HCT116 (cell line): ENCODE data around the gene CCDC158. TPM values are rescaled to one million over a fixed set of nuclear protein-coding genes. Genes with fewer than 3 reads are reported as not detected.

Experiments used
- ATAC-seq: fragments of 200-7000 bp; cut with Tn5 transposase; 2 replicates; pipeline ENCODE4 v1.9.1; 2020; ENCODE audit warnings: mild to moderate bottlenecking, moderate library complexity
- BruUV-seq: library from RNA; stranded (reverse); fragments of 400-500 nt; replicated peaks from 2 replicates; lab custom pipeline; 2021; lab: Mats Ljungman, UMichigan
- CTCF ChIA-PET: fragments of 300-600 bp; sonication (Branson Sonifier 250); formaldehyde crosslinking; loops from one replicate; lab custom pipeline; 2021; ENCODE audit warnings: antibody characterized with exemption; lab: Charles Lee
- POLR2A ChIA-PET: fragments of 300-600, 350-600 bp; sonication (Branson Sonifier 250); formaldehyde crosslinking; loops from one replicate; lab custom pipeline; 2021; ENCODE audit warnings: antibody characterized with exemption; lab: Charles Lee
- RAD21 ChIA-PET, 2 experiments: fragments of 300-600 bp; sonication (Branson Sonifier 250); formaldehyde crosslinking; loops; one replicate each; lab custom pipeline; 2023; ENCODE audit warnings: low total read pairs in 2 of 2; ENCODE audit not compliant: uncharacterized antibody in 2 of 2, unreplicated experiment in 2 of 2, low non-redundant PET in 1 of 2; lab: Charles Lee
- DNase-seq: peaks from one replicate; pipeline ENCODE4 v3.0.0-alpha.2; 2010; ENCODE audit warnings: low read depth, low spot score
- H2AFZ ChIP-seq: fragments of 200-600 bp; shearing (Covaris generic), sonication (generic); 2 replicates; pipeline ENCODE4 v1.6.1; 2017; ENCODE audit warnings: low read depth, mixed run types, mixed read lengths, antibody characterized with exemption, low read length; ENCODE audit not compliant: poor library complexity, severe bottlenecking
- H3K27ac ChIP-seq: 2 replicates; pipeline ENCODE4 v1.5.1; 2012; ENCODE audit warnings: low read depth, low read length
- H3K27me3 ChIP-seq: fragments of 200-600 bp; sonication (generic); 2 replicates; pipeline ENCODE4 v1.6.1; 2016; ENCODE audit warnings: mixed run types, low read length, mixed read lengths; ENCODE audit not compliant: insufficient read depth
- H3K36me3 ChIP-seq, 2 experiments: fragments of 200-500 bp in 1 of 2; fragments of 200-600 bp in 1 of 2; sonication (Bioruptor generic) in 1 of 2; sonication (generic) in 1 of 2; 2 replicates each; pipeline versions ENCODE4 v1.5.1 to v1.6.1; 2014 to 2016; ENCODE audit warnings: low read length in 2 of 2, inconsistent platforms in 1 of 2, mixed read lengths in 1 of 2, mixed run types in 1 of 2; ENCODE audit not compliant: insufficient read depth in 2 of 2, control insufficient read depth in 1 of 2
- H3K4me1 ChIP-seq, 2 experiments: fragments of 200-600 bp in 1 of 2; sonication (generic) in 1 of 2; 2 replicates each; pipeline versions ENCODE4 v1.5.1 to v1.6.1; 2012 to 2017; ENCODE audit warnings: low read length in 2 of 2, inconsistent platforms in 1 of 2, mild to moderate bottlenecking in 1 of 2, mixed read lengths in 1 of 2, mixed run types in 1 of 2, moderate library complexity in 1 of 2; ENCODE audit not compliant: insufficient read depth in 2 of 2, control insufficient read depth in 1 of 2
- H3K4me2 ChIP-seq: fragments of 200-600 bp; sonication (generic); 2 replicates; pipeline ENCODE4 v1.6.1; 2017; ENCODE audit warnings: mixed run types, low read length, mixed read lengths
- H3K4me3 ChIP-seq, 2 experiments: fragments of 200-600 bp in 1 of 2; sonication (generic) in 1 of 2; replicated peaks in 1 of 2; 2 replicates each; pipeline ENCODE4 v1.5.1; 2011 to 2016; ENCODE audit warnings: low read length in 2 of 2, control low read depth in 1 of 2, low read depth in 1 of 2, mild to moderate bottlenecking in 1 of 2, mixed read lengths in 1 of 2, mixed run types in 1 of 2
- H3K79me2 ChIP-seq: fragments of 200-600 bp; sonication (generic); 2 replicates; pipeline ENCODE4 v1.6.1; 2017; ENCODE audit warnings: mild to moderate bottlenecking, mixed run types, low read length, moderate library complexity, mixed read lengths; ENCODE audit not compliant: insufficient read depth
- H3K9ac ChIP-seq: fragments of 200-600 bp; sonication (generic); 2 replicates; pipeline ENCODE4 v1.6.1; 2016; ENCODE audit warnings: low read length, mixed read lengths
- H3K9me2 ChIP-seq: fragments of 200-600 bp; sonication (generic), shearing (Covaris generic); 2 replicates; pipeline ENCODE4 v1.6.1; 2017; ENCODE audit warnings: mixed run types, mild to moderate bottlenecking, moderate library complexity; ENCODE audit not compliant: insufficient read depth
- H3K9me3 ChIP-seq, 2 experiments: fragments of 200-500 bp in 1 of 2; fragments of 200-600 bp in 1 of 2; sonication (Bioruptor generic) in 1 of 2; sonication (generic) in 1 of 2; 2 replicates each; pipeline ENCODE4 v1.6.1; 2014 to 2017; ENCODE audit warnings: low read length in 2 of 2, mixed read lengths in 2 of 2, inconsistent platforms in 1 of 2, low read depth in 1 of 2, mild to moderate bottlenecking in 1 of 2, mixed run types in 1 of 2, moderate library complexity in 1 of 2; ENCODE audit not compliant: control insufficient read depth in 1 of 2, insufficient read depth in 1 of 2
- H4K20me1 ChIP-seq: fragments of 200-600 bp; sonication (generic), shearing (Covaris generic); 2 replicates; pipeline ENCODE4 v1.6.1; 2017; ENCODE audit warnings: mixed run types, mild to moderate bottlenecking, moderate library complexity; ENCODE audit not compliant: insufficient read depth
- CBX3 ChIP-seq: IDR thresholded peaks from 2 replicates; pipeline ENCODE4 v1.6.1; 2012; ENCODE audit warnings: low read depth
- CEBPB ChIP-seq: IDR thresholded peaks from 2 replicates; pipeline ENCODE4 v1.6.1; 2012; ENCODE audit warnings: low read depth
- CTCF ChIP-seq, 3 experiments: fragments of 200-600 bp in 1 of 3; sonication (generic) in 1 of 3; IDR thresholded peaks in 2 of 3; conservative IDR thresholded peaks in 1 of 3; 2 replicates each; pipeline ENCODE4 v1.5.1; 2012 to 2017; ENCODE audit warnings: low read depth in 2 of 3, low read length in 2 of 3, antibody characterized with exemption in 1 of 3, borderline replicate concordance in 1 of 3, control low read depth in 1 of 3, mild to moderate bottlenecking in 1 of 3, mixed read lengths in 1 of 3, mixed run types in 1 of 3, moderate library complexity in 1 of 3; ENCODE audit not compliant: insufficient read depth in 1 of 3
- ELF1 ChIP-seq: IDR thresholded peaks from 2 replicates; pipeline ENCODE4 v1.6.1; 2012; ENCODE audit warnings: low read depth, borderline replicate concordance
- EZH2 ChIP-seq: fragments of 200-600 bp; sonication (generic); IDR thresholded peaks from 2 replicates; pipeline ENCODE4 v1.6.1; 2017; ENCODE audit warnings: antibody characterized with exemption, mixed run types
- EZH2phosphoT487 ChIP-seq: fragments of 200-600 bp; IDR thresholded peaks from 2 replicates; pipeline ENCODE4 v1.6.1; 2018; ENCODE audit warnings: antibody characterized with exemption, borderline replicate concordance
- FOSL1 ChIP-seq: IDR thresholded peaks from 2 replicates; pipeline ENCODE4 v1.6.1; 2012; ENCODE audit warnings: low read depth
- JUND ChIP-seq: IDR thresholded peaks from 2 replicates; pipeline ENCODE4 v1.6.1; 2012
- MAX ChIP-seq: IDR thresholded peaks from 2 replicates; pipeline ENCODE4 v1.6.1; 2012
- POLR2A ChIP-seq: IDR thresholded peaks from 2 replicates; pipeline ENCODE4 v1.7.0; 2011; ENCODE audit warnings: borderline replicate concordance; ENCODE audit not compliant: insufficient read depth, insufficient read length; ENCODE audit errors: extremely low read depth
- POLR2AphosphoS5 ChIP-seq: IDR thresholded peaks from 2 replicates; pipeline ENCODE4 v1.6.1; 2011; ENCODE audit warnings: mild to moderate bottlenecking, low read depth, low read length, moderate library complexity
- RAD21 ChIP-seq: IDR thresholded peaks from 2 replicates; pipeline ENCODE4 v1.6.1; 2012; ENCODE audit warnings: low read depth, mild to moderate bottlenecking
- SIN3A ChIP-seq: IDR thresholded peaks from 2 replicates; pipeline ENCODE4 v1.6.1; 2012; ENCODE audit warnings: low read depth
- SP1 ChIP-seq: IDR thresholded peaks from 2 replicates; pipeline ENCODE4 v1.6.1; 2012; ENCODE audit warnings: low read depth
- SRF ChIP-seq: IDR thresholded peaks from 2 replicates; pipeline ENCODE4 v1.6.1; 2012; ENCODE audit warnings: low read depth
- YY1 ChIP-seq: IDR thresholded peaks from 2 replicates; pipeline ENCODE4 v1.6.1; 2011; ENCODE audit warnings: low read length, low read depth, moderate library complexity, mild to moderate bottlenecking; ENCODE audit not compliant: insufficient replicate concordance; ENCODE audit errors: extremely low read depth
- ZBTB33 ChIP-seq: IDR thresholded peaks from 2 replicates; pipeline ENCODE4 v1.6.1; 2011; ENCODE audit warnings: mild to moderate bottlenecking, low read length, moderate library complexity; ENCODE audit not compliant: insufficient replicate concordance; ENCODE audit errors: extremely low read depth
- ZFX ChIP-seq: fragments of 450-650 bp; IDR thresholded peaks from 2 replicates; pipeline ENCODE4 v1.6.1; 2017
- ZNF274 ChIP-seq: fragments of 200-500 bp; sonication (Bioruptor generic); IDR thresholded peaks from 2 replicates; pipeline ENCODE4 v1.6.1; 2014; ENCODE audit warnings: mild to moderate bottlenecking, low read depth, low read length, inconsistent platforms
- intact Hi-C: fragments of 100-400 bp; cut with micrococcal nuclease; formaldehyde crosslinking; loops from 2 replicates; pipeline ENCODE4 v1.10.0; 2022
- total RNA-seq: library from RNA; stranded (reverse); gene quantifications from one replicate; pipeline ENCODE4 v1.2.1, GENCODE V29; 2021; ENCODE audit not compliant: unreplicated experiment
- TF ChIP-seq, protein P1 (sequence below): IDR thresholded peaks from 2 replicates; pipeline ENCODE4 v1.6.1; 2012; ENCODE audit warnings: low read depth

The CCDC158 gene
- total RNA-seq, 1 experiment from 2014 or later: not detected

DNA sequence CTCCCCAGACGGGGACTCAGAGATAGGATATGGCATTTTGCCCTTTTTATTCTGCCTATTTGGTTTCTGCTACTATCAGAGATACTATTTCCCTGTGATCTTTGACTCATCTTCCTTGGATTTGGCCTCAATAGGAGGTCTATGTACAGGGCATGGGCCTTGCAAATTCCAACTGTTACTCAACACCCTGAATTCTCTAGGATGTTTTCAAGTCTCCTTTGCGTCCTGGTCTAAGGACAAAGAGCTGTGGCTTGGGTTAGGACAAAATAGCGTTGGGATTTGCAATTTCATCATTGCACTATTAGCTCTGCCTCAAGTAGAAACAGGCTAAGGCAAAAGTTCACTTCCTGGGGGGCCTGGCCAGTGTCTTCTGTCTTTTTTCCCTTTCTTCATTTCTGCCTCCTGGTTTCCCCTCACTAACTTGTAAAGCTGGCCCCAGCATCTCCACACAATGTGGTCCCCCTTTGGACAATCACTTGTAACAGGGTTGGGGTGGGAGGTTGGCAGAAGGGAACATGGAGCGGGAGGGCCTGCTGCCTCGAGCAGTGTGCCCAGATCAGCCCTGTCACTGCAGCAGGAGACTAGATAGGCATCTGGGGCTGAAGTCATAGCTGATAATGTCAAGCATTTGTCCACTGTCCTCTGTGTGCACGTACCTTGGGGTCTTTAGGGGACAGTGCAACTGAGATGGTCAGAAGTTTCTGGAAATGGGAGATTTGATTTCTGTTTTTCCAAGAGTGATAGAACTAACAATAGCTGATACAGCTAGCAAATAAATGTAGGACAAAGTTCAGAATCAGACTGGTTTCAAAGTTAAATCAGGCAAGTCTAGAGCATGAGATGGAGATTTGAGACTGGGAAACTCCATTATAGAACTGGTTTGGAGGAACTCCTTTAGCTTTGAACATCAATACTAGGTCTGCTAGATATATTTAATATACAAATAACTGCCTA, 140.2 kb downstream of the CCDC158 start:
- Histone ChIP-seq H3K27ac (no peak overlapping the region), H3K4me3 (no peak overlapping the region), H3K36me3 (no peaks in the 10 kb centered on the region), H3K9me2 (no peaks in the 10 kb centered on the region), H3K79me2 (no peaks in the 10 kb centered on the region), H3K9me3 (no peaks in the 10 kb centered on the region), H2AFZ (no peak overlapping the region), H3K9ac (no peak overlapping the region), H3K4me1 (no peaks in the 10 kb centered on the region), H4K20me1 (no peaks in the 10 kb centered on the region), H3K4me2 (no peak overlapping the region), H3K27me3 (no peaks in the 10 kb centered on the region)
- ATAC-seq (no peak), DNase-seq (no peak)
- ChIA-PET CTCF (no interaction called here), RAD21 (no interaction called here), POLR2A (no interaction called here)
- TF ChIP-seq CEBPB (no peak), SIN3A (no peak), YY1 (no peak), SP1 (no peak), RAD21 (no peak), ZNF274 (no peak), CTCF (IDR thresholded peaks at IDR 0.05 in 2 of 3, conservative IDR thresholded peaks at IDR 0.05 in 1 of 3; ENCODE audit: borderline replicate concordance in 1 of 3, insufficient read depth in 1 of 3, low read depth in 2 of 3, low read length in 2 of 3) (no peak), ZFX (no peak), ELF1 (no peak), EZH2 (no peak), JUND (no peak), ZBTB33 (no peak), CBX3 (no peak), POLR2AphosphoS5 (no peak), SRF (no peak), POLR2A (no peak), MAX (no peak), FOSL1 (no peak), EZH2phosphoT487 (no peak)
- TF ChIP-seq, protein P1, sequence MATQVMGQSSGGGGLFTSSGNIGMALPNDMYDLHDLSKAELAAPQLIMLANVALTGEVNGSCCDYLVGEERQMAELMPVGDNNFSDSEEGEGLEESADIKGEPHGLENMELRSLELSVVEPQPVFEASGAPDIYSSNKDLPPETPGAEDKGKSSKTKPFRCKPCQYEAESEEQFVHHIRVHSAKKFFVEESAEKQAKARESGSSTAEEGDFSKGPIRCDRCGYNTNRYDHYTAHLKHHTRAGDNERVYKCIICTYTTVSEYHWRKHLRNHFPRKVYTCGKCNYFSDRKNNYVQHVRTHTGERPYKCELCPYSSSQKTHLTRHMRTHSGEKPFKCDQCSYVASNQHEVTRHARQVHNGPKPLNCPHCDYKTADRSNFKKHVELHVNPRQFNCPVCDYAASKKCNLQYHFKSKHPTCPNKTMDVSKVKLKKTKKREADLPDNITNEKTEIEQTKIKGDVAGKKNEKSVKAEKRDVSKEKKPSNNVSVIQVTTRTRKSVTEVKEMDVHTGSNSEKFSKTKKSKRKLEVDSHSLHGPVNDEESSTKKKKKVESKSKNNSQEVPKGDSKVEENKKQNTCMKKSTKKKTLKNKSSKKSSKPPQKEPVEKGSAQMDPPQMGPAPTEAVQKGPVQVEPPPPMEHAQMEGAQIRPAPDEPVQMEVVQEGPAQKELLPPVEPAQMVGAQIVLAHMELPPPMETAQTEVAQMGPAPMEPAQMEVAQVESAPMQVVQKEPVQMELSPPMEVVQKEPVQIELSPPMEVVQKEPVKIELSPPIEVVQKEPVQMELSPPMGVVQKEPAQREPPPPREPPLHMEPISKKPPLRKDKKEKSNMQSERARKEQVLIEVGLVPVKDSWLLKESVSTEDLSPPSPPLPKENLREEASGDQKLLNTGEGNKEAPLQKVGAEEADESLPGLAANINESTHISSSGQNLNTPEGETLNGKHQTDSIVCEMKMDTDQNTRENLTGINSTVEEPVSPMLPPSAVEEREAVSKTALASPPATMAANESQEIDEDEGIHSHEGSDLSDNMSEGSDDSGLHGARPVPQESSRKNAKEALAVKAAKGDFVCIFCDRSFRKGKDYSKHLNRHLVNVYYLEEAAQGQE: no peak
- intact Hi-C loops: no loop called here
- BruUV-seq: no TSS peak
